ENCODE data around the gene BMPR1A. TPM values are rescaled to one million over a fixed set of nuclear protein-coding genes. Genes with fewer than 3 reads are reported as not detected.

BMPR1A gene
- total RNA-seq, 1 experiment from 2014 or later: 104 TPM

- TF ChIP-seq ARID4B (CRISPR knock-in tag; IDR thresholded peaks at IDR 0.05; ENCODE audit: borderline replicate concordance) (no peak), ATF2 (CRISPR knock-in tag; IDR thresholded peaks at IDR 0.05; ENCODE audit: borderline replicate concordance, low read depth) (no peak), RORB (CRISPR knock-in tag; IDR thresholded peaks at IDR 0.05) (no peak), NR3C1 (CRISPR knock-in tag; conservative IDR thresholded peaks at IDR 0.05; ENCODE audit: low read depth) (no peak), ZNF425 (CRISPR knock-in tag; conservative IDR thresholded peaks at IDR 0.05) (no peak), KAT7 (CRISPR knock-in tag; IDR thresholded peaks at IDR 0.05; ENCODE audit: borderline replicate concordance) (no peak)
- TF ChIP-seq, protein P1, sequence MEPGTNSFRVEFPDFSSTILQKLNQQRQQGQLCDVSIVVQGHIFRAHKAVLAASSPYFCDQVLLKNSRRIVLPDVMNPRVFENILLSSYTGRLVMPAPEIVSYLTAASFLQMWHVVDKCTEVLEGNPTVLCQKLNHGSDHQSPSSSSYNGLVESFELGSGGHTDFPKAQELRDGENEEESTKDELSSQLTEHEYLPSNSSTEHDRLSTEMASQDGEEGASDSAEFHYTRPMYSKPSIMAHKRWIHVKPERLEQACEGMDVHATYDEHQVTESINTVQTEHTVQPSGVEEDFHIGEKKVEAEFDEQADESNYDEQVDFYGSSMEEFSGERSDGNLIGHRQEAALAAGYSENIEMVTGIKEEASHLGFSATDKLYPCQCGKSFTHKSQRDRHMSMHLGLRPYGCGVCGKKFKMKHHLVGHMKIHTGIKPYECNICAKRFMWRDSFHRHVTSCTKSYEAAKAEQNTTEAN (CRISPR knock-in tag; IDR thresholded peaks at IDR 0.05): no peak
Observed at GRCh38 chr10:86979296-86979818, 222.9 kb downstream of the BMPR1A start (continued).

- no peak overlapping the region for H3K4me3 Mint-ChIP-seq
- CTCF ChIA-PET: interaction anchor here (1.4 kb wide), 1 partner anchor 13 kb away, joined by 4 read pairs; no protein-coding TSS in a partner anchor
- H3K27me3 Mint-ChIP-seq (ENCODE audit: low read depth): no peaks in the 10 kb centered on the region
- H3K4me1 Mint-ChIP-seq: peaks cover 14% of the 10 kb centered on the region
- POLR2A ChIA-PET: no interaction called here
- H3K36me3 Mint-ChIP-seq: no peaks in the 10 kb centered on the region
- no peak for ATAC-seq
- DNase-seq (ENCODE audit: low spot score): no peak
- H3K27ac Mint-ChIP-seq: no peak overlapping the region
- no peaks in the 10 kb centered on the region for H3K9me3 Mint-ChIP-seq
- TF ChIP-seq SOX15 (CRISPR knock-in tag; IDR thresholded peaks at IDR 0.05): no peak
- TF ChIP-seq ERG (CRISPR knock-in tag; IDR thresholded peaks at IDR 0.05): no peak
- TF ChIP-seq, protein P2, sequence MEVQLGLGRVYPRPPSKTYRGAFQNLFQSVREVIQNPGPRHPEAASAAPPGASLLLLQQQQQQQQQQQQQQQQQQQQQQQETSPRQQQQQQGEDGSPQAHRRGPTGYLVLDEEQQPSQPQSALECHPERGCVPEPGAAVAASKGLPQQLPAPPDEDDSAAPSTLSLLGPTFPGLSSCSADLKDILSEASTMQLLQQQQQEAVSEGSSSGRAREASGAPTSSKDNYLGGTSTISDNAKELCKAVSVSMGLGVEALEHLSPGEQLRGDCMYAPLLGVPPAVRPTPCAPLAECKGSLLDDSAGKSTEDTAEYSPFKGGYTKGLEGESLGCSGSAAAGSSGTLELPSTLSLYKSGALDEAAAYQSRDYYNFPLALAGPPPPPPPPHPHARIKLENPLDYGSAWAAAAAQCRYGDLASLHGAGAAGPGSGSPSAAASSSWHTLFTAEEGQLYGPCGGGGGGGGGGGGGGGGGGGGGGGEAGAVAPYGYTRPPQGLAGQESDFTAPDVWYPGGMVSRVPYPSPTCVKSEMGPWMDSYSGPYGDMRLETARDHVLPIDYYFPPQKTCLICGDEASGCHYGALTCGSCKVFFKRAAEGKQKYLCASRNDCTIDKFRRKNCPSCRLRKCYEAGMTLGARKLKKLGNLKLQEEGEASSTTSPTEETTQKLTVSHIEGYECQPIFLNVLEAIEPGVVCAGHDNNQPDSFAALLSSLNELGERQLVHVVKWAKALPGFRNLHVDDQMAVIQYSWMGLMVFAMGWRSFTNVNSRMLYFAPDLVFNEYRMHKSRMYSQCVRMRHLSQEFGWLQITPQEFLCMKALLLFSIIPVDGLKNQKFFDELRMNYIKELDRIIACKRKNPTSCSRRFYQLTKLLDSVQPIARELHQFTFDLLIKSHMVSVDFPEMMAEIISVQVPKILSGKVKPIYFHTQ (CRISPR knock-in tag; IDR thresholded peaks at IDR 0.05): no peak
- TF ChIP-seq, protein P3, sequence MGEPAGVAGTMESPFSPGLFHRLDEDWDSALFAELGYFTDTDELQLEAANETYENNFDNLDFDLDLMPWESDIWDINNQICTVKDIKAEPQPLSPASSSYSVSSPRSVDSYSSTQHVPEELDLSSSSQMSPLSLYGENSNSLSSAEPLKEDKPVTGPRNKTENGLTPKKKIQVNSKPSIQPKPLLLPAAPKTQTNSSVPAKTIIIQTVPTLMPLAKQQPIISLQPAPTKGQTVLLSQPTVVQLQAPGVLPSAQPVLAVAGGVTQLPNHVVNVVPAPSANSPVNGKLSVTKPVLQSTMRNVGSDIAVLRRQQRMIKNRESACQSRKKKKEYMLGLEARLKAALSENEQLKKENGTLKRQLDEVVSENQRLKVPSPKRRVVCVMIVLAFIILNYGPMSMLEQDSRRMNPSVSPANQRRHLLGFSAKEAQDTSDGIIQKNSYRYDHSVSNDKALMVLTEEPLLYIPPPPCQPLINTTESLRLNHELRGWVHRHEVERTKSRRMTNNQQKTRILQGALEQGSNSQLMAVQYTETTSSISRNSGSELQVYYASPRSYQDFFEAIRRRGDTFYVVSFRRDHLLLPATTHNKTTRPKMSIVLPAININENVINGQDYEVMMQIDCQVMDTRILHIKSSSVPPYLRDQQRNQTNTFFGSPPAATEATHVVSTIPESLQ (CRISPR knock-in tag; IDR thresholded peaks at IDR 0.05): no peak
- TF ChIP-seq ETV6 (CRISPR knock-in tag; IDR thresholded peaks at IDR 0.05): no peak
- no peak for TF ChIP-seq ARID4B (CRISPR knock-in tag; IDR thresholded peaks at IDR 0.05; ENCODE audit: borderline replicate concordance)
- no peak for TF ChIP-seq ZNF138 (CRISPR knock-in tag; conservative IDR thresholded peaks at IDR 0.05)
- TF ChIP-seq NR2C2 (CRISPR knock-in tag; IDR thresholded peaks at IDR 0.05): no peak
Observed at GRCh38 chr10:86979977-86980448, 223.6 kb downstream of the BMPR1A start.
